Parathyroid adenoma (tissue), 2 donors: ENCODE results near the gene TMBIM1.
A peak's percentile ranks its signal among the peaks of the same experiment; 100 is the strongest.

Experiments
- H2AFZ ChIP-seq: fragments of 300-600 bp; sonication (generic); one replicate; pipeline ENCODE4 v1.7.0; 2017; ENCODE audit warnings: antibody characterized with exemption, mild to moderate bottlenecking
- H3K27ac ChIP-seq: fragments of 300-600 bp; sonication (generic); one replicate; pipeline ENCODE4 v1.7.0; 2017
- H3K27me3 ChIP-seq: fragments of 300-600 bp; sonication (generic); one replicate; pipeline ENCODE4 v1.7.0; 2017; ENCODE audit warnings: low read length; ENCODE audit not compliant: control insufficient read depth, insufficient read depth
- H3K36me3 ChIP-seq: fragments of 300-600 bp; sonication (generic); one replicate; pipeline ENCODE4 v1.7.0; 2017; ENCODE audit warnings: low read length; ENCODE audit not compliant: control insufficient read depth, insufficient read depth
- H3K4me1 ChIP-seq: fragments of 300-600 bp; sonication (generic); one replicate; pipeline ENCODE4 v1.7.0; 2017; ENCODE audit warnings: control low read depth
- H3K4me2 ChIP-seq: fragments of 300-600 bp; sonication (generic); one replicate; pipeline ENCODE4 v1.7.0; 2017; ENCODE audit warnings: low read length
- H3K4me3 ChIP-seq: fragments of 300-600 bp; sonication (generic); one replicate; pipeline ENCODE4 v1.7.0; 2017; ENCODE audit warnings: low read depth, low read length
- H3K79me2 ChIP-seq: fragments of 300-600 bp; sonication (generic); one replicate; pipeline ENCODE4 v1.7.0; 2017; ENCODE audit warnings: control low read depth
- H3K9ac ChIP-seq: fragments of 300-600 bp; sonication (generic); one replicate; pipeline ENCODE4 v1.7.0; 2017; ENCODE audit warnings: mild to moderate bottlenecking
- H3K9me3 ChIP-seq: fragments of 300-600 bp; sonication (generic); one replicate; pipeline ENCODE4 v1.7.0; 2017; ENCODE audit warnings: low read length; ENCODE audit not compliant: control insufficient read depth
- CTCF ChIP-seq: fragments of 300-600 bp; sonication (generic); IDR thresholded peaks from one replicate; pipeline ENCODE4 v1.7.0; 2017; ENCODE audit warnings: antibody characterized with exemption, mild to moderate bottlenecking
- donor health status: primary hyperparathyroidism.

TMBIM1 gene

DNA sequence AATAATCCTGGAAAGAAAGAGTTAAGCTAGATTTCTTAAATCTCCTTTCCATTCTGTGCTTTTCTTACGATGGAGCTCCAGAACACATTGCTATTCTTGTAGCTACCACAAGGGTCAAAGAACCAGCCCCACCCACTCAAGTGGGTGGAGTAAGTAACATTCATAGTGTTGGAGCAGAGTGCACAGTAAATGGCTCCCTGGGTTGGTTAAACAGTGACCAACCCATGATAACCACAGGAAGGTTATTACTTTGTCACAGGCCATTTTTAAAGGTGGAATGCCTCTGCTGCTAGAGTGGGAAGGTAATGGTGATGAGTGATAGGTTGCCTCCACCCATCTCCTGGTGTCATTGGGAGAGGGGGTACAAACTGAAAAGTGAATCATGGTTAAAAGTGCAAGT is 61.4 kb downstream of the TMBIM1 start:
- H3K4me2 ChIP-seq = no peak overlapping the region
- no peak for TF ChIP-seq CTCF
- no peak overlapping the region for H3K9ac ChIP-seq
- H3K27ac ChIP-seq = no peak overlapping the region
- H3K9me3 ChIP-seq = no peaks in the 10 kb centered on the region
- no peak overlapping the region for H2AFZ ChIP-seq
- H3K79me2 ChIP-seq = peaks cover 10% of the 10 kb centered on the region
- no peaks in the 10 kb centered on the region for H3K36me3 ChIP-seq
- no peak overlapping the region for H3K4me3 ChIP-seq
- H3K27me3 ChIP-seq = no peaks in the 10 kb centered on the region
- H3K4me1 ChIP-seq = no peaks in the 10 kb centered on the region

- H3K79me2 ChIP-seq = peaks cover 10% of the 10 kb centered on the region
- H3K9ac ChIP-seq = no peak overlapping the region
- H3K27me3 ChIP-seq = no peaks in the 10 kb centered on the region
- no peak overlapping the region for H2AFZ ChIP-seq
- TF ChIP-seq CTCF = no peak
- H3K4me3 ChIP-seq = no peak overlapping the region
- H3K9me3 ChIP-seq = no peaks in the 10 kb centered on the region
- no peaks in the 10 kb centered on the region for H3K36me3 ChIP-seq
- H3K4me1 ChIP-seq = no peaks in the 10 kb centered on the region
- no peak overlapping the region for H3K4me2 ChIP-seq
- H3K27ac ChIP-seq = no peak overlapping the region
Measured at GRCh38 chr2:218229851-218230250, 62.5 kb downstream of the TMBIM1 start.

GRCh38 chr2:218229239-218229638 is 63.1 kb downstream of the TMBIM1 start:
- no peak overlapping the region for H2AFZ ChIP-seq
- H3K9ac ChIP-seq = no peak overlapping the region
- no peaks in the 10 kb centered on the region for H3K9me3 ChIP-seq
- no peaks in the 10 kb centered on the region for H3K36me3 ChIP-seq
- peak overlapping the region; percentile 22 for H3K27ac ChIP-seq
- TF ChIP-seq CTCF = no peak
- no peaks in the 10 kb centered on the region for H3K4me1 ChIP-seq
- H3K4me3 ChIP-seq = no peak overlapping the region
- H3K27me3 ChIP-seq = no peaks in the 10 kb centered on the region
- H3K4me2 ChIP-seq = no peak overlapping the region
- H3K79me2 ChIP-seq = peaks cover 13% of the 10 kb centered on the region

GRCh38 chr2:218228366-218229090 is 63.8 kb downstream of the TMBIM1 start:
- Histone ChIP-seq H3K4me3 (no peak overlapping the region), H3K4me1 (no peaks in the 10 kb centered on the region), H3K27ac (peak overlapping the region; percentile 22)

More at GRCh38 chr2:218228366-218229090, 63.8 kb downstream of the TMBIM1 start:
- TF ChIP-seq CTCF = no peak
- Histone ChIP-seq H3K9ac (no peak overlapping the region), H3K9me3 (no peaks in the 10 kb centered on the region), H3K79me2 (peaks cover 13% of the 10 kb centered on the region), H3K4me2 (no peak overlapping the region), H3K27me3 (no peaks in the 10 kb centered on the region), H3K36me3 (no peaks in the 10 kb centered on the region), H2AFZ (no peak overlapping the region)
